Measurements from ENCODE around the gene KREMEN1. TPM values are rescaled to one million over a fixed set of nuclear protein-coding genes. Genes with fewer than 3 reads are reported as not detected.
A peak's percentile ranks its signal among the peaks of the same experiment; 100 is the strongest.

The KREMEN1 gene
- total and polyA plus RNA-seq, 3 donors from 2014 or later, result 42.5 to 54.9 (median 54.5) TPM

DNA sequence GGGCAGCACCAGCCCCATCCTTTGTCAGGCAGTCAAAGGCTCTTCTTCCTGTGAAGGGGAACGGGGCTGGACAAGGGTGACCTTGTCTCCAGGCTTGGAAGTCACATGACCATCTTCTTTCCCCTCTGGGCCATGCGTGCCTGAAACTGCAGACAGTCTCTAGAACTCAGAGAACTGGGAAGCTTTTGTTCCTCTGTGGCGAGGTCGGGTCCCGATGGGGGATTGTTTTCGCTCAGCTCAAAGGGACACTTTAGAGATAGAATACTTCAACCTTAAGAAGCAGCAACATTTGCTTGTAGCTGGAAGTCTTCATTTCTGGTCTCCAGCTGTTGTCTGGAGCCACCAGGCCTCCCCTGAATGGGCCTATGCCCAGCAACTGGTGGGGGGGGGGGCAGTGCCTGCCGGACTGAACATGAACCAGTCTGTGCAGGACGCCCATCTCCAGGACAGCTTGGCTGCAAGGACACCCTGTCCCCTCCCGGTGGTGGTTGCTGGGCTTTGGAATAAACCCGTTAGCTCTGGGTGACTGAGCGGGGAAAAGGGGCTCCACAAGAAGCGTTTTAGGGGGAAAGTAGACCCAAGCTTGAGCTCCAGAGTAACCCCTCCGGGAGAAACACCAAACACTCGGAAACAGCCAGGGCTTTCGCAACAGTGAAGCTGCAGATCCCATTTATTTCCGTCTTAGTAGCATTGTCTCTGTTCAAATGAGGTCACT lies 77.2 kb downstream of the KREMEN1 start:
- peak; percentile 70 for DNase-seq
- intact Hi-C loops (cut with DNase I; ENCODE audit: low total_unique reads), result no loop called here
- no peaks in the 10 kb centered on the region for H3K9me3 ChIP-seq
- 45 to 79% methylated on average over 14 to 16 of the region's 16 CpGs for WGBS, 2 donors
- H3K4me1 ChIP-seq, result peaks cover 58% of the 10 kb centered on the region
- H3K36me3 ChIP-seq (ENCODE audit: low read depth, missing control alignments), result no peaks in the 10 kb centered on the region
- TF ChIP-seq, protein P1, sequence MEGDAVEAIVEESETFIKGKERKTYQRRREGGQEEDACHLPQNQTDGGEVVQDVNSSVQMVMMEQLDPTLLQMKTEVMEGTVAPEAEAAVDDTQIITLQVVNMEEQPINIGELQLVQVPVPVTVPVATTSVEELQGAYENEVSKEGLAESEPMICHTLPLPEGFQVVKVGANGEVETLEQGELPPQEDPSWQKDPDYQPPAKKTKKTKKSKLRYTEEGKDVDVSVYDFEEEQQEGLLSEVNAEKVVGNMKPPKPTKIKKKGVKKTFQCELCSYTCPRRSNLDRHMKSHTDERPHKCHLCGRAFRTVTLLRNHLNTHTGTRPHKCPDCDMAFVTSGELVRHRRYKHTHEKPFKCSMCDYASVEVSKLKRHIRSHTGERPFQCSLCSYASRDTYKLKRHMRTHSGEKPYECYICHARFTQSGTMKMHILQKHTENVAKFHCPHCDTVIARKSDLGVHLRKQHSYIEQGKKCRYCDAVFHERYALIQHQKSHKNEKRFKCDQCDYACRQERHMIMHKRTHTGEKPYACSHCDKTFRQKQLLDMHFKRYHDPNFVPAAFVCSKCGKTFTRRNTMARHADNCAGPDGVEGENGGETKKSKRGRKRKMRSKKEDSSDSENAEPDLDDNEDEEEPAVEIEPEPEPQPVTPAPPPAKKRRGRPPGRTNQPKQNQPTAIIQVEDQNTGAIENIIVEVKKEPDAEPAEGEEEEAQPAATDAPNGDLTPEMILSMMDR (IDR thresholded peaks at IDR 0.05), result no peak
- no peak for TF ChIP-seq POLR2A (IDR thresholded peaks at IDR 0.05)
- no peaks in the 10 kb centered on the region for H3K27me3 ChIP-seq
- peak overlapping the region; percentile 51 to 52 for H3K27ac ChIP-seq
- no peak overlapping the region for H3K4me3 ChIP-seq

- Histone ChIP-seq H3K9me3 (no peaks in the 10 kb centered on the region), H3K27ac (peak overlapping the region; percentile 33 to 51), H3K4me3 (no peak overlapping the region), H3K36me3 (ENCODE audit: low read depth, missing control alignments) (no peaks in the 10 kb centered on the region), H3K27me3 (no peaks in the 10 kb centered on the region), H3K4me1 (peaks cover 55% of the 10 kb centered on the region)
- intact Hi-C loops (cut with DNase I; ENCODE audit: low total_unique reads), result no loop called here
- TF ChIP-seq POLR2A (IDR thresholded peaks at IDR 0.05), result no peak
- TF ChIP-seq, protein P1 (IDR thresholded peaks at IDR 0.05), result no peak
- DNase-seq, result no peak
- WGBS, 2 donors, result 83 to 85% methylated on average over 8 of the region's 9 CpGs
Observed at GRCh38 chr22:29150701-29151100, 77.9 kb downstream of the KREMEN1 start.

DNA sequence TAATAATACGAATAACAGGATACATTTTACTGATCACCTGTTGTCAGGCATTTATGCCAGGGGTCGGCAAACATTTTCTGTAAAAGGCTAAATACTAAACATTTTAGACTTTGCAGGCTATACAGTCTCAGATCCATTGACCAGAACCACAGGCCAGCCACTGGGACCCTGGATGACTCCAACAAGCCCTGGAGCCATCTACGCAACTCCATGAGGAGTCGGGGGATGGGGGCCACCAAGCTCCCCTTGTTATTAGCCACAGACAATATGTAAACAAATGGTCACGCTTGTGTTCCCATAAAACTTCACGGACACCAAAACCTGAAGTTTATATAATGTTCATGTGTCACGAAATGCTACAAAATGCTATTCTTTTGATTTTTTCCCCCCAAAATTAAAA lies 78.5 kb downstream of the KREMEN1 start:
- intact Hi-C loops (cut with DNase I; ENCODE audit: low total_unique reads), result no loop called here
- TF ChIP-seq, protein P1 (IDR thresholded peaks at IDR 0.05), result no peak
- TF ChIP-seq POLR2A (IDR thresholded peaks at IDR 0.05), result no peak
- WGBS, 2 donors, result 93 to 94% methylated on average over 7 of the region's 7 CpGs

DNA sequence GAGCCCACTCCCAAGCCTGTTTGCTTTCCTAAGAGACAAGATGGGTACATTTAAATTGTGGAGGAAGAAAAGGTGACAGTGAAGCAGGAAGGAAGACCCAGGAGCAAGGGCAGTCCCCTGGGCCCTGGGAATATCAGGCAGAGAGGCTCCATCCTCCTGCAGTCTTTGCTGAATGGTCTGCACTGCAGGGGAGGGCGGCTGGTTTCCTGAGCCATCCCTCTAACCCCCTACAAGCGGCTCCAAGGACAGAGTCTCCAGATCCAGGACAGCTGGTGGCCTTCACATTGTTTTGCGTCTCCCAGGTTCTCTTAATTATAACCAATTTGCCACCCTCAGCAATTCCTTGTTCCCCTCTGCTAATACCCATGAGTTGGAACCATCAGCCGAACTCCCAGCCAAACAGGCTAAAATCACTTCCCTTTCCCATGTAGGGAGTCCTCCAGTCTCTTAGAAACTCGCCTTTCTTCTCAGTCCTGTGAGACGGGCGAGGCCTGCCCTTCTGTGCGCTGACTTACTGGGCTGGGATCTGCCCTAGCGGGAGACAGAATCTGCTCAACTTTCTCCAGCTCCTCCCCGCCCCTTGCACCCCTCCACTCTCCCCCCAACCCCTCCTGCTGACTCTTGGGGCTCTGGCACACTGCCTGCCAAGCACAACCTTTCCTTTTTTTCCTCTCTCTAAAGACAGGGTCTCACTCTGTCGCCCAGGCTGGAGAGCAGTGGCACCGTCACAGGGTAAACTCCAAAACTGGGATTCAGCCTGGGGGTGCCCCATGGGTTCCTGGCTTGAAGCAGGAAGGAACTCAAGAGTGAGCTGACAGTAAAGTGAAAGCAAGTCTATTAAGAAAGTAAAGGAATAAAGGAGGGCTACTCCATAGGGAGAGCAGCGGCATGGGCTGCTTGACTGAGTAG lies 79.5 kb downstream of the KREMEN1 start:
- TF ChIP-seq, protein P1 (IDR thresholded peaks at IDR 0.05), result no peak
- no peak for TF ChIP-seq POLR2A (IDR thresholded peaks at IDR 0.05)
- whole genome bisulfite sequencing, 2 donors, result 32 to 40% methylated on average over 13 of the region's 13 CpGs
- Histone ChIP-seq H3K9me3 (no peaks in the 10 kb centered on the region), H3K27ac (peak overlapping the region; percentile 79 to 84), H3K4me1 (peaks cover 46% of the 10 kb centered on the region), H3K36me3 (ENCODE audit: low read depth, missing control alignments) (no peaks in the 10 kb centered on the region), H3K4me3 (no peak overlapping the region), H3K27me3 (no peaks in the 10 kb centered on the region)
- intact Hi-C loops (cut with DNase I; ENCODE audit: low total_unique reads), result no loop called here
- peak; percentile 58 for DNase-seq

More for the DNA sequence above, 78.5 kb downstream of the KREMEN1 start:
- no peaks in the 10 kb centered on the region for H3K36me3 ChIP-seq (ENCODE audit: low read depth, missing control alignments)
- H3K27me3 ChIP-seq, result no peaks in the 10 kb centered on the region
- H3K4me1 ChIP-seq, result peaks cover 51% of the 10 kb centered on the region
- no peaks in the 10 kb centered on the region for H3K9me3 ChIP-seq
- DNase-seq, result peak; percentile 10
- H3K27ac ChIP-seq, result peak overlapping the region; percentile 7 to 33
- no peak overlapping the region for H3K4me3 ChIP-seq
